GM21360 (cell line): Measurements from ENCODE around the gene MCM9.

Source experiments
- ATAC-seq: cut with Tn5 transposase; IDR thresholded peaks from one replicate; pipeline ENCODE4 v1.9.1; 2021; ENCODE audit warnings: mild to moderate bottlenecking, moderate library complexity; ENCODE audit not compliant: unreplicated experiment

Gene MCM9

GRCh38 chr6:118894425-118895260 is 40.3 kb downstream of the MCM9 start:
- ATAC-seq = peak; percentile 31

GRCh38 chr6:118893807-118894424 is 41.0 kb downstream of the MCM9 start, which contains the start of gene ASF1A:
ASF1A (plus strand) TSS chr6:118894152; CDS start chr6:118894414, 262 bp downstream.
- peak; percentile 60 for ATAC-seq

GRCh38 chr6:118893064-118893806 is 41.7 kb downstream of the MCM9 start:
- peak; percentile 10 for ATAC-seq

GRCh38 chr6:118892355-118892991 is 42.5 kb downstream of the MCM9 start:
- no peak for ATAC-seq

GRCh38 chr6:118890997-118891790 is 43.8 kb downstream of the MCM9 start:
- no peak for ATAC-seq

- no peak for ATAC-seq
These were observed 45.8 kb downstream of the MCM9 start for GRCh38 chr6:118889163-118889562.

- ATAC-seq = no peak
These were observed 48.3 kb downstream of the MCM9 start for GRCh38 chr6:118886641-118887040.

GRCh38 chr6:118882314-118882905 is 52.5 kb downstream of the MCM9 start:
- no peak for ATAC-seq

- ATAC-seq = peak; percentile 93
These were observed 53.3 kb downstream of the MCM9 start for GRCh38 chr6:118881440-118882313.

- ATAC-seq = no peak
These were observed 57.2 kb downstream of the MCM9 start for GRCh38 chr6:118877806-118878205.

- ATAC-seq = no peak
These were observed 58.1 kb downstream of the MCM9 start for GRCh38 chr6:118876814-118877213.

- no peak for ATAC-seq
These were observed 58.8 kb downstream of the MCM9 start for GRCh38 chr6:118876198-118876597.

- ATAC-seq = no peak
These were observed 59.3 kb downstream of the MCM9 start for GRCh38 chr6:118875672-118876071.

- ATAC-seq = no peak
These were observed 61.7 kb downstream of the MCM9 start for GRCh38 chr6:118873239-118873638.

- ATAC-seq = no peak
These were observed 62.2 kb downstream of the MCM9 start for GRCh38 chr6:118872726-118873125.

- ATAC-seq = no peak
These were observed 62.6 kb downstream of the MCM9 start for GRCh38 chr6:118872318-118872717.

- ATAC-seq = no peak
These were observed 63.6 kb downstream of the MCM9 start for GRCh38 chr6:118871331-118871730.

- no peak for ATAC-seq
These were observed 64.9 kb downstream of the MCM9 start for GRCh38 chr6:118869894-118870589.
